ENCODE data around the gene RNF17.

DNA sequence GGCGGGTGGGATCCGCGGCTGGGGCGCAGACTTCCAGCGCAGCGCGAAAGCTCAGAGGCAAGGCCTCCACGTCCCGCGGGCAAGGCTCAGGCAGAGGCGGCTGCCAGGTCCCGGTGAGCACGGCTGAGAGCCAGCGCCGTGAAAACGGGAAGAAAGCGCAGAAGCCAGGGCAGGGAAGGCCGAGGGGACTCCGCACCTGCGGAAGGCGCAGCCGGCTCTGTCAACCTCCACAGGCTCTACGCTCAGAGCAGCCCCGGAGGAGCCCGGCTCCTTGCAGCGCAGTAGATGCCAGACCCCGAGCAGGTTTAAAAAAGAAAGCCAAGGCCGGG lies 131.0 kb downstream of the RNF17 start:
- TF ChIP-seq, protein P1, sequence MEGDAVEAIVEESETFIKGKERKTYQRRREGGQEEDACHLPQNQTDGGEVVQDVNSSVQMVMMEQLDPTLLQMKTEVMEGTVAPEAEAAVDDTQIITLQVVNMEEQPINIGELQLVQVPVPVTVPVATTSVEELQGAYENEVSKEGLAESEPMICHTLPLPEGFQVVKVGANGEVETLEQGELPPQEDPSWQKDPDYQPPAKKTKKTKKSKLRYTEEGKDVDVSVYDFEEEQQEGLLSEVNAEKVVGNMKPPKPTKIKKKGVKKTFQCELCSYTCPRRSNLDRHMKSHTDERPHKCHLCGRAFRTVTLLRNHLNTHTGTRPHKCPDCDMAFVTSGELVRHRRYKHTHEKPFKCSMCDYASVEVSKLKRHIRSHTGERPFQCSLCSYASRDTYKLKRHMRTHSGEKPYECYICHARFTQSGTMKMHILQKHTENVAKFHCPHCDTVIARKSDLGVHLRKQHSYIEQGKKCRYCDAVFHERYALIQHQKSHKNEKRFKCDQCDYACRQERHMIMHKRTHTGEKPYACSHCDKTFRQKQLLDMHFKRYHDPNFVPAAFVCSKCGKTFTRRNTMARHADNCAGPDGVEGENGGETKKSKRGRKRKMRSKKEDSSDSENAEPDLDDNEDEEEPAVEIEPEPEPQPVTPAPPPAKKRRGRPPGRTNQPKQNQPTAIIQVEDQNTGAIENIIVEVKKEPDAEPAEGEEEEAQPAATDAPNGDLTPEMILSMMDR (IDR thresholded peaks at IDR 0.05): no peak
- no peak for TF ChIP-seq EZH2 (IDR thresholded peaks at IDR 0.05)

Data from neural progenitor cell (in vitro differentiated cells).